22Rv1 (cell line): Measurements from ENCODE around the gene NFATC2.

Source experiments
- CTCF ChIP-seq: fragments of 450-650 bp; IDR thresholded peaks from 2 replicates; pipeline ENCODE4 v1.5.1; 2017; ENCODE audit warnings: mild to moderate bottlenecking
- ZFX ChIP-seq: fragments of 450-650 bp; IDR thresholded peaks from 2 replicates; pipeline ENCODE4 v1.6.1; 2017; ENCODE audit warnings: antibody characterized with exemption, borderline replicate concordance

GRCh38 chr20:51562332-51563173 lies 20.0 kb upstream of the NFATC2 start:
- TF ChIP-seq CTCF, result peak; percentile 17; the same call in 1 of the 2 replicates
- TF ChIP-seq ZFX, result no peak
